NCI-H146 treated with DMSO at 0.1 percent for 48 hours (cell line): ENCODE results near the gene MRGPRG.

Experiments used
- DNase-seq: peaks from one replicate; lab custom pipeline; 2025; ENCODE audit not compliant: unreplicated experiment; lab: John Stamatoyannopoulos, UW

MRGPRG gene

GRCh38 chr11:3225826-3226750, 7.5 kb upstream of the MRGPRG start:
- DNase-seq, result no peak

GRCh38 chr11:3225159-3225758, 6.6 kb upstream of the MRGPRG start:
- no peak for DNase-seq

GRCh38 chr11:3224401-3225057, 5.9 kb upstream of the MRGPRG start:
- no peak for DNase-seq

- no peak for DNase-seq
Observed at GRCh38 chr11:3223932-3224381, 5.3 kb upstream of the MRGPRG start.

GRCh38 chr11:3222941-3223915, 4.6 kb upstream of the MRGPRG start:
- no peak for DNase-seq

- no peak for DNase-seq
Observed at GRCh38 chr11:3222003-3222855, 3.6 kb upstream of the MRGPRG start.

- DNase-seq, result no peak
Observed at GRCh38 chr11:3221408-3222002, 2.9 kb upstream of the MRGPRG start.

- no peak for DNase-seq
Observed at GRCh38 chr11:3220521-3221407, 2.2 kb upstream of the MRGPRG start.

GRCh38 chr11:3220101-3220500, 1.5 kb upstream of the MRGPRG start:
- DNase-seq, result no peak

- no peak for DNase-seq
Observed at GRCh38 chr11:3219281-3219892, 774 bp upstream of the MRGPRG start.

- no peak for DNase-seq
Observed at GRCh38 chr11:3217818-3218482, 663 bp downstream of the MRGPRG start.

- no peak for DNase-seq
Observed at GRCh38 chr11:3216027-3216525, 2.5 kb downstream of the MRGPRG start.

GRCh38 chr11:3215346-3216026, 3.1 kb downstream of the MRGPRG start:
- no peak for DNase-seq

- no peak for DNase-seq
Observed at GRCh38 chr11:3214420-3214699, 4.3 kb downstream of the MRGPRG start.

GRCh38 chr11:3213659-3214419, 4.8 kb downstream of the MRGPRG start:
- no peak for DNase-seq

GRCh38 chr11:3208272-3208671, 10.3 kb downstream of the MRGPRG start:
- no peak for DNase-seq
